A549 (cell line): Measurements from ENCODE around the gene SND1. TPM values are rescaled to one million over a fixed set of nuclear protein-coding genes. Genes with fewer than 3 reads are reported as not detected.

Experiments
- ATAC-seq, 2 experiments: fragments of 200-7000 bp in 1 of 2; fragments of >200 bp in 1 of 2; cut with Nextera tagmentation in 1 of 2; cut with Tn5 transposase in 1 of 2; 3 replicates each; pipeline versions ENCODE4 v1.8.0 to v1.9.1; 2018 to 2020; ENCODE audit warnings: mild to moderate bottlenecking in 1 of 2, moderate library complexity in 1 of 2
- CTCF ChIA-PET: fragments of 300-600 bp; sonication (Branson Sonifier 250); formaldehyde crosslinking; extraction: SDS; loops from one replicate; lab custom pipeline; 2021; ENCODE audit warnings: antibody characterized with exemption, inconsistent platforms; lab: Yijun Ruan, JAX
- POLR2A ChIA-PET: fragments of 350-600 bp; formaldehyde crosslinking; extraction: SDS; loops from one replicate; lab custom pipeline; 2021; ENCODE audit warnings: antibody characterized with exemption, inconsistent platforms; lab: Yijun Ruan, JAX
- DNase-seq, 2 experiments: peaks; one replicate each; pipeline versions ENCODE4 v3.0.0 to v3.0.0-alpha.2; 2011 to 2016; ENCODE audit warnings: low read depth in 1 of 2, low spot score in 1 of 2
- FAIRE-seq: peaks from 2 replicates; lab custom pipeline; 2011; peaks lifted over from hg19 to GRCh38; lab: Jason Lieb, UNC
- H3K27ac ChIP-seq, 2 experiments: fragments of >200 bp; sonication (Bioruptor Twin); formaldehyde crosslinking; 3 replicates each; pipeline ENCODE4 v1.5.1; 2016 to 2017
- H3K4me1 ChIP-seq: fragments of >200 bp; sonication (Bioruptor Twin); formaldehyde crosslinking; 3 replicates; pipeline ENCODE4 v1.6.1; 2016
- H3K4me2 ChIP-seq: fragments of >200 bp; sonication (Bioruptor Twin); formaldehyde crosslinking; 3 replicates; pipeline ENCODE4 v1.6.1; 2016
- H3K4me3 ChIP-seq: fragments of >200 bp; sonication (Bioruptor Twin); formaldehyde crosslinking; 3 replicates; pipeline ENCODE4 v1.5.1; 2016
- H3K9me3 ChIP-seq: fragments of >200 bp; sonication (Bioruptor Twin); formaldehyde crosslinking; 3 replicates; pipeline ENCODE4 v1.6.1; 2016
- BCL3 ChIP-seq: fragments of >200 bp; sonication (Bioruptor Twin); formaldehyde crosslinking; IDR thresholded peaks from 3 replicates; pipeline ENCODE4 v1.6.1; 2016
- E2F6 ChIP-seq: IDR thresholded peaks from 2 replicates; pipeline ENCODE4 v1.6.1; 2012; ENCODE audit warnings: low read depth, borderline replicate concordance
- EHF ChIP-seq: fragments of 250-450 bp; sonication (Bioruptor Pico); IDR thresholded peaks from 2 replicates; pipeline ENCODE4 v1.5.0; 2020; ENCODE audit warnings: mild to moderate bottlenecking
- ELK1 ChIP-seq: fragments of 150-350 bp; IDR thresholded peaks from 2 replicates; pipeline ENCODE4 v1.6.1; 2014; ENCODE audit warnings: low read depth, mild to moderate bottlenecking, low read length
- EP300 ChIP-seq, 2 experiments: fragments of >200 bp; sonication (Bioruptor Twin); formaldehyde crosslinking; IDR thresholded peaks; 2 replicates in 1 of 2; 3 replicates in 1 of 2; pipeline ENCODE4 v1.6.1; 2016 to 2017
- GATA3 ChIP-seq: IDR thresholded peaks from 2 replicates; pipeline ENCODE4 v1.6.1; 2012; ENCODE audit warnings: borderline replicate concordance
- HES2 ChIP-seq: fragments of >200 bp; sonication (Bioruptor Twin); formaldehyde crosslinking; IDR thresholded peaks from 2 replicates; pipeline ENCODE4 v1.6.1; 2016
- HEYL ChIP-seq: fragments of 250-450 bp; sonication (Bioruptor Pico); IDR thresholded peaks from 2 replicates; pipeline ENCODE4 v1.8.0; 2021; ENCODE audit warnings: mild to moderate bottlenecking, moderate library complexity
- HOXB13 ChIP-seq: fragments of 250-450 bp; sonication (Bioruptor Pico); IDR thresholded peaks from 2 replicates; pipeline ENCODE4 v1.5.0; 2020; ENCODE audit warnings: low read depth, mild to moderate bottlenecking, moderate library complexity
- JUN ChIP-seq, 2 experiments: fragments of >200 bp; sonication (Bioruptor Twin); formaldehyde crosslinking; IDR thresholded peaks; 2 replicates in 1 of 2; 3 replicates in 1 of 2; pipeline ENCODE4 v1.6.1; 2016 to 2017
- MAFK ChIP-seq: fragments of 450-650 bp; IDR thresholded peaks from 2 replicates; pipeline ENCODE4 v1.6.1; 2014; ENCODE audit not compliant: partially characterized antibody
- MAX ChIP-seq: IDR thresholded peaks from 2 replicates; pipeline ENCODE4 v1.6.1; 2012
- MYC ChIP-seq: IDR thresholded peaks from 2 replicates; pipeline ENCODE4 v1.6.1; 2012; ENCODE audit warnings: mild to moderate bottlenecking, inconsistent platforms, low read length, improper control_type of control experiment, borderline replicate concordance
- NFE2L2 ChIP-seq: fragments of 150-350 bp; conservative IDR thresholded peaks from 2 replicates; pipeline ENCODE4 v1.6.1; 2014; ENCODE audit warnings: low read length
- PBX3 ChIP-seq: IDR thresholded peaks from 2 replicates; pipeline ENCODE4 v1.6.1; 2012
- PHF8 ChIP-seq: fragments of 200-600 bp; sonication (generic); IDR thresholded peaks from 2 replicates; pipeline ENCODE4 v1.6.1; 2016; ENCODE audit warnings: low read depth, mild to moderate bottlenecking, antibody characterized with exemption, moderate library complexity, borderline replicate concordance
- POLR2A ChIP-seq: IDR thresholded peaks from 2 replicates; pipeline ENCODE4 v1.6.1; 2012; ENCODE audit warnings: mild to moderate bottlenecking, low read length
- POLR2AphosphoS2 ChIP-seq: conservative IDR thresholded peaks from 2 replicates; pipeline ENCODE4 v1.6.1; 2012; ENCODE audit warnings: low read length, improper control_type of control experiment, inconsistent platforms
- RAD21 ChIP-seq, 2 experiments: fragments of >200 bp in 1 of 2; sonication (Bioruptor Twin) in 1 of 2; formaldehyde crosslinking in 1 of 2; IDR thresholded peaks in 1 of 2; conservative IDR thresholded peaks in 1 of 2; 2 replicates in 1 of 2; 3 replicates in 1 of 2; pipeline ENCODE4 v1.6.1; 2012 to 2018; ENCODE audit warnings: inconsistent platforms in 1 of 2
- REST ChIP-seq: fragments of 200-600 bp; sonication (generic); IDR thresholded peaks from 2 replicates; pipeline ENCODE4 v1.6.1; 2016; ENCODE audit warnings: antibody characterized with exemption, mild to moderate bottlenecking, moderate library complexity
- TP53 ChIP-seq: fragments of 250-450 bp; sonication (Bioruptor Pico); IDR thresholded peaks from 2 replicates; pipeline ENCODE4 v1.5.0; 2021; ENCODE audit warnings: mild to moderate bottlenecking, moderate library complexity
- USF2 ChIP-seq: fragments of 450-650 bp; IDR thresholded peaks from 2 replicates; pipeline ENCODE4 v1.6.1; 2014; ENCODE audit warnings: antibody characterized with exemption
- ZC3H11A ChIP-seq: fragments of 450-650 bp; IDR thresholded peaks from 2 replicates; pipeline ENCODE4 v1.6.1; 2014; ENCODE audit warnings: antibody characterized with exemption, mild to moderate bottlenecking
- ZNF302 ChIP-seq: fragments of 250-450 bp; sonication (Bioruptor Pico); IDR thresholded peaks from 2 replicates; pipeline ENCODE4 v1.9.0; 2021; ENCODE audit warnings: inconsistent platforms, mild to moderate bottlenecking, moderate library complexity
- WGBS: methylation state at CpG from one replicate; pipeline ENCODE4 v1.1.6; 2017; ENCODE audit errors: missing lambda C conversion rate; 5-methylcytosine and 5-hydroxymethylcytosine counted together
- polyA plus RNA-seq, 4 experiments: library from polyadenylated mRNA; depleted of rRNA in 3 of 4; stranded (reverse); fragments of >200 nt; fragmentation: RNase III in 1 of 4; extraction: RNeasy Plus Mini Kit Qiagen cat#74134 plus additional on column Dnase treatment in 1 of 4; gene quantifications; 2 replicates in 3 of 4; 3 replicates in 1 of 4; pipeline ENCODE4 v1.2.3, GENCODE V29; 2011 to 2017

SND1 gene
- polyA plus RNA-seq, 2 of the 4 experiments (the other 2 are of a cell fraction) = 102 to 138 TPM

GRCh38 chr7:128071376-128071775, 419.4 kb downstream of the SND1 start (continued):
- no peak for TF ChIP-seq MAX
- TF ChIP-seq ZC3H11A = no peak
- TF ChIP-seq HEYL (CRISPR knock-in tag) = no peak
- no peak for TF ChIP-seq GATA3

- Histone ChIP-seq H3K4me2 (no peak overlapping the region), H3K9me3 (no peaks in the 10 kb centered on the region), H3K4me1 (no peaks in the 10 kb centered on the region), H3K27ac (no peak overlapping the region), H3K4me3 (no peak overlapping the region)
- ATAC-seq (no peak), FAIRE-seq (no peak), DNase-seq (no peak)
- ChIA-PET POLR2A (no interaction called here), CTCF (interaction anchor here (1.5 kb wide), 1 partner anchor 35 kb away, joined by 5 read pairs; no protein-coding TSS in a partner anchor)
- WGBS = 91% methylated on average over 11 of the region's 11 CpGs
- TF ChIP-seq HEYL (CRISPR knock-in tag) = no peak
- no peak for TF ChIP-seq HOXB13 (CRISPR knock-in tag)
- TF ChIP-seq REST = no peak
- no peak for TF ChIP-seq JUN (IDR thresholded peaks at IDR 0.05)
- no peak for TF ChIP-seq BCL3
- TF ChIP-seq ZNF302 (CRISPR knock-in tag) = no peak
- TF ChIP-seq PBX3 = no peak
- TF ChIP-seq, all 56 proteins: peak for 0
These were observed 419.8 kb downstream of the SND1 start for GRCh38 chr7:128071801-128072200.

GRCh38 chr7:128073671-128074310, 421.8 kb downstream of the SND1 start:
- ChIA-PET CTCF (interaction anchor here (0.8 kb wide), 1 partner anchor 9 kb away, joined by 3 read pairs; no protein-coding TSS in a partner anchor), POLR2A (no interaction called here)
- H3K4me1 ChIP-seq = no peaks in the 10 kb centered on the region
- no peak overlapping the region for H3K4me3 ChIP-seq
- H3K9me3 ChIP-seq = no peaks in the 10 kb centered on the region
- FAIRE-seq (no peak), DNase-seq (no peak), ATAC-seq (no peak)
- H3K27ac ChIP-seq = no peak overlapping the region
- H3K4me2 ChIP-seq = no peak overlapping the region
- WGBS = 92% methylated on average over 15 of the region's 15 CpGs
- TF ChIP-seq MYC (no peak), POLR2AphosphoS2 (no peak), ELK1 (no peak), POLR2A (no peak), RAD21 (conservative IDR thresholded peaks at IDR 0.05 in 1 of 2, IDR thresholded peaks at IDR 0.05 in 1 of 2) (no peak), MAFK (no peak), TP53 (CRISPR knock-in tag) (no peak), HES2 (no peak), E2F6 (no peak), NFE2L2 (no peak), EHF (CRISPR knock-in tag) (no peak), EP300 (IDR thresholded peaks at IDR 0.05) (no peak), USF2 (no peak), PHF8 (no peak)
